ENCODE results near the gene LIF.
"Not testable (repeated sequence)": the region's sequence is repeated elsewhere in the genome, so short reads cannot be mapped to it uniquely, and the experiment has no call there.

The LIF gene

DNA sequence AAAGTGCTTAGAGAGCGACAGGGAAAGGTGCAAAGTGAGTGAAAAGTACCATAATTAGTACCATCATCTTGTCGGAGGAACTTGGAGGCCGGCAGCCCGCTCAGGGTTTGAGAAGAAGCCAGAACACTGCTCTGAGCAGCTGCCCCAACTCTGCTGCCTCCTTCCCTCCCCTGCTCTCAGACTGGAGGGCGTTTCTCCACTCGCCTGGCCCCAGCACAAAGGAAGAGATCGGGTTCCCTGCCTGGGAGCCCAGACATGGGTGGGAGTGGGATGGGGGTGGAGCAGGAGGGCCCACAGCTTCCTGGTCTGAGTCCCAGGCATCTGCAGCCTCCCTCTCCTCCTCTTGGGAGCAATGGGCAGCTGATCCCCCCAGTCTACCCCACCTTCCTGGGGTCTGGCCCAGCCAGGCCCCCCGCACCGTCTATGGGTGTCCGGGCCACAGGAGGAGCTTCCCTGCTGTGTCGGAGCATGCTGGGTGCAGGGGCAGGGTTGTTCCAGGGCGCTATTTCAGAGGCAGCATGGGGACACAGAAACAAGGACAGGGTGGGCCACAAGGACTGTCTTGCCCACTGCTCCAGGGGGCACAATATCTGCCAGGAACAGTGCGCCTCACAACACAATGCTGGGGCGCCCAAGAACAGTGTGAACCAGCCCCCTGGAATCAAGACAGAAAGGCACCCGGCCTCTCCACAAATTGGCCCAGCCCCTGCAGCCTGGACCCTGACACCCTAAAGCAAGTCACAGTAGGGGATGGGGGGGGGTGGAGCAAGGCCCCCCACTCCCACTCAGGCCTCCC is 4.8 kb downstream of the LIF start:
- no peak for DNase-seq

DNA sequence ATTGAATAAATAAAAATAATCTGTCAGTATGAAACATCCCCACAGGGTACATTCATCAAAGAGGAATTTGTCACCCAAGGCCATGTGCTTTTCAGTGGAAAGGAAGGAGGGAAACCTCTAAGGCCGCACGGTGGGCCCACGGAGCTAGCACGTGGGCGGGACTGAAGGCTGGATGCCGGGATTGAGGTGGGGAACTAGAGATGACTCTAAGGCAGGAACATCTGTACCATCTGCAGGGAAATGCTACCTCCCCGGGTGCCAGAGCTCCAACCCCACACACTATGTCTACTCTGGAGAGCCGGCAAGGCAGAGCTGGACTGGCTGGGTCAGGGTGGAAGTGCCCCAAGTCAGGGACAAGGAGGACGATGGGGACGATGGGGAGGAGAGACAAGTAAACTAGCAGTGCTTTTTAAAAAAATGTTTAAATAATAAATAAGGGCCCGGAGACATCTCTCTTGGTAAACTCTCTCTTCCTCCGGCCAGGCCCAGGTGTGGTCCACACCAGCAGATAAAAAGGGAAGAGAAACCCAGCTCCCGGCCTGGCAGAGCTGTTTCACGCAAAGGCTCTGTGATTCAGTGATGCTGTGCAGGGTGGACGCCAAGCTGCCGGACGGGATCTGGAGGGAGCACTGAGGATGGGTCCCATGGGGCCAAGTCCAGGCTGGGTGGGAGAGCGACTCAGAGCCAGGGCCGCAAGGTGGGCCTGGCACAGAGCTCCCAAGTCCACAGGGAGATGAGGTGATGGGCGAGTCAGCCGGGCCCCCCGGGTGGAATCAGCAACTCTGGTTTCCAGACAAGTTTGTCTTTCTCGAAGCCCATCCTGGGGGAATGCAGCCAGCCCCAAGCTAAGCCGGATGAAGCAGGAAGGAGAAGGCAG is 5.8 kb downstream of the LIF start:
- DNase-seq, result no peak

DNA sequence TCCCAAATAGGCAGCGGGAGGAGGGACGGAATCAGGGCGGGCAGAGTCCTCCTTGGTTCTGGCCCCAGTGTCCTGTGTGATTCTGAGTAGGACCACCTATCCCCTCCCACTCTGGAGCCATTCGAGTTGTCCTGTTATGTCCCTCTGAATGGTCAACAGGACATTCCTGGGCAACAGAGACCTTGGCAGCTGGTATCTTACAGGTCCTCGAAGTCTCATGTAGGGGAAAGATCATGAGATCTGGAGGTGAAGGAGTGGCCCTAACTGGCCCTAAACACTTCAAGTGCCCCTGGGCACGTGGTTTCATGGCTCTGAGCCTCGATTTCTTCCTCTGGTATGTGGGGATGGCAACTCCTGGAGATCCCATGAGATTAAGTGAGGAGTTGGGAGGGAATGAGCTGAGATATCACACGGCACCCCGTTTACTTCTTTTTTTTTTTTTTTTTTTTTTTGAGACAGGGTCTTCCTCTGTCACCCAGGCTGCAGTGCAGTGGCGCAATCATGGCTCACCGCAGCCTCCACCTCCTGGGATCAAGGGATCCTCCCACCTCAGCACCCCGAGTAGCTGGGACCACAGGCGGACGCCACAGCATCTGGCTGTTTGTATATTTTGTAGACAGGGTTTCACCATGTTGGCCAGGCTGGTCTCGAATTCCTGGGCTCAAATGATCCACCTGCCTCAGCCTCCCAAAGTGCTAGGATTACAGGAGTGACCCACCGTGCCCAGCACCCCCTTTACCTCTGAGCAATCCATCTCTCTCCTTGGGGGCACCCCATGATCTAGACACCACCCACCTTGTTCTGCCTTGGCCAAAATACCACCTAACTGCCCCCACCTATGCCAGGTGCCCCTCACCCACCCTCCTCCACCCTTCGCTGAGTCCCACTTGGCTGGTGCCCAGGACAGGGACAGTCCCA is 6.8 kb downstream of the LIF start:
- DNase-seq, result no peak

DNA sequence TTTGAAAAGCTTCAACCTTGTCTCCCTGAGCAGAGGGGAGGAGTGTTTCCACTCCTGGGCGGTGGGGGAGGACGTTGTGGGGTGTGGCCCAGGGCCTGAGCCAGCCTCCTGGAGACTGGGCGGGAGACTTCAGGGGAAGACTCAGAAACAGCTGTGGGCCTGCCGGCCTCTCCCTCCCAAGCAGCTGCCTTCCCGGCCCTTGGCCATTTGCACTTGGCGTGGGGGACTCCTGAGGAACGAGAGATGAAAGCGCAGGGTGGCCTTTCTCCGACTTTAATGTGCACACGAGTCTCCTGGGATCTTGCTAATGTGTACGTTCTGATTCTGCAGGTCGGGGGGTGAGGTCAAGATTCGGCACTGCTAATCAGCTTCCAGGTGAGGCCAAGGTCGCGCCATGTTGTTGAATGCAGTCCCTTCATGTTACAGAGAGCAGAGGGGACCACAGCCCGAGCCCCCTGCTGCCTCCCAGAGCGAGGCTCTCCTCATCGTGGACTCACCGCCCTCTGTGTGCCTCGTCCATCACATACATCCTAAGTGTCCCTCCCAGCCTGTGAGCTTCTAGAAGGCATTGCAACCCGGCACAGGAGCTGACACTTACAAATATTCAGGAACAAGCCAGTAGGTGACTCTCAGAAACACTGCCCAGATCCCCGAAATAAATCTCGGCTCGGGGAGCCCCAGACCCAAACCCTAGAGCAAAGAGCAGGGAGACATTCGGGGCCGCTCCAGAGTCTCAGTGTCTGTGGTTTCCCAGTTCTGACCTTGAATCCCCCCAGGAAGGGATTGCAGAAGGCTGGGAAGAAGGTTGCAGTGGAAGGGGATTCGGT is 7.7 kb downstream of the LIF start:
- DNase-seq, result no peak

DNA sequence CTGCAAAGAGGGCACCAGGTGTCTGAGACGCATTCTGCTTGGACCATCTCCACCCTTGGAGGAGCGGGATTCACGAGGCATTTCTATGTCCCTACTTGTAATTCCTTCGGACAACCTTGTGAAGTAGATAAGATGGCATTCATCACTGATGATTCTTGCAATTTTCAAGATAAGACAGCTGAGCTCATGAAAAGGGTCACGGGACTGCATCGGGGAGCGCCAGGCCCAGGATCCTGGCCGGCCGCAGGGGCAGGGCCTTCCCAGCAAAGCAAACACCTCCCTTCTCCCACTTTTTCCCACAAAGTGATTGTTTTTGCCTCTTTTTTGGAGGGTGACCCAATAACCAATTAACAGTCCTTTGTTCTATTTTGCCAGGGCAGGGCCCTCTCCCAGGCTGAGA is 8.4 kb downstream of the LIF start:
- DNase-seq, result no peak

DNA sequence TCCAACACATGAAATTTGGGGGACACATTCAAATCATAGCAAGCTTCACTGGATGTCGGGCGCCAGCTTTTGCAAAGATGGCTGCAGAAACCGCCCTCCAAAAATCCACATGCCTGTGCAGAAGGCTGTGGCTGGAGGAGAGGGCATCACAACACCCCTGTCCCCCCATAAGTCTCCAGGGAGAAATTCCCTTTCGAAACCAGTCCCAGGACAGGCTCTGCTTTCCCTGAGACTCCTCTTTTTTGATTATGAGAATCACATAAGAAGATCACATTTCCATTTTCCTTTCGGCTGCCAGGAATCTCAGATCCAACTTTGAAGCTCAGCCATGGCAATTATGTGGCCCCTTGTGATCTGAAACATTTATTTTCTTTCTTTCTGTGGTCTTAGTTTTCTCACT is 9.7 kb downstream of the LIF start:
- DNase-seq, result no peak

DNA sequence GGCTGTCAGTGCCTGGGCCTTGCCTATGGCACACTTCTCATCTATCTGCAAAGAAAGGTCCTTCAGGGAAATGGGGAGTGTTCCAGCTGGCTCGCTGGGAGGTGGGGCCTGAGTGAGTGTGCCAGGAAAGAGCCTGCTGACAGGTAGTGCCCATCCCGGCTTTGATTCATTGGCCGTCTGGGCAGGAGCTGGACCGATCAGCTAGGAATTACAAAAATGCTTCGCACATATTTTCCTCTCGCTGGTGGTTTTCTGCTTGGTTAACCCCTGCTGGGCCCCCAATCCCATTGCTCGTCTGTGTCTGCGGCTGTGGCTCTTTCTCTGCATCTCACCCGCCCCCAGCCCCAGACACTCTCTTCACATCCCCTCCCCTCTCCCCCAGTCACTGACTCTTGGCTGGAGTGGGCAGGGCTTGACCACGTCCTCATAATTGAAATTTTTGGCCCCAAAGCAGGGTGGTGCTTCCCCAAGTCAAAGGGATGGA is 10.8 kb downstream of the LIF start:
- no peak for DNase-seq

DNA sequence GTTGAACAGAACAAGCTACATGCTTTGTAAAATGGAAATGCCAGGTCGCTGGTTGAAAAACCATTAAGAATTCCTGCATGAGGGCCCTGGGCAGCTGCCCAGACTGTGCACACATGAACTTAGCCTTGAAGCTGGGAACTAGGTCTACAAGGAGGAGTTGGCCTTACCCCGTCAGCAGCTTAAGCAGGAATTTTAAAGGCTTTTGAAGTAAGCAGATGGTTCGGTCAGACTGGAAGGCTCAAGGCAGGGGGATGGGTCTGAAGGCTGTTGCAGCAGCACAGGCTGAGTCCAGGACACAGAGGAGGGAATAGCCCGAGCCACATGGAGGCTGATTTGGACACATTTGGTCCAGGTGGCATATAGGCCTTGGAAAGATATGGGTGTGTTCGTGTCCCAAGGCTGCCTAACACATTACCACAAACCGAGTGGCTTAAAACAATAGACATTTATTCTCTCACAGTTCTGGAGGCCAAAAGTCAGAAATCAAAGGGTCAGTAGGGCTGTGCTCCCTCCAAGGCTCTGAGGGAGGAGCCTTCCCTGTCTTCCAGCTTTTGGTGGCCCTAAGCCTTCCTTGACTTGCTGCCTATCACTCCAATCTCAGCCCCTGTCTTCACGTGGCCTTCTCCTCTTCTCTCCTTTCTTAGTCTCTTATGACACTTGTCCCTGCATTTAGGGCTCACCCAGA is 11.6 kb downstream of the LIF start:
- DNase-seq, result peak in 1 of 2 donors; percentile 5

DNA sequence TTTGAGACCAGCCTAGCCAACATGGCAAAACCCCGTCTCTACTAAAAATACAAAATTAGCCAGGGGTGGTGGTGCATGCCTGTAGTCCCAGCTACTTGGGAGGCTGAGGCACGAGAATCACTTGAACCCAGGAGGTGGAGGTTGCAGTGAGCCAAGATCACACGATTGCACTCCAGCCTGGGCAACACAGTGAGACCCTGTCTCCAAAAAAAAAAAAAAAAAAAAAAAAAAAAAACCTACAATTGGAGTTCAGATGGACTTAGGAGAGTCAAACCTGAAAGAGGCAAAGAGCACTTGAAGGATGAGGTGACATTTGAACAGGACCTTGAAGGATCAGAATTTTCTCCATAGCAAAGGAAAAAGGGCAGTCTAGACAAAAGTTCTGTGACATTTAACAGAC is 12.2 kb downstream of the LIF start:
- DNase-seq, result not testable (repeated sequence)

DNA sequence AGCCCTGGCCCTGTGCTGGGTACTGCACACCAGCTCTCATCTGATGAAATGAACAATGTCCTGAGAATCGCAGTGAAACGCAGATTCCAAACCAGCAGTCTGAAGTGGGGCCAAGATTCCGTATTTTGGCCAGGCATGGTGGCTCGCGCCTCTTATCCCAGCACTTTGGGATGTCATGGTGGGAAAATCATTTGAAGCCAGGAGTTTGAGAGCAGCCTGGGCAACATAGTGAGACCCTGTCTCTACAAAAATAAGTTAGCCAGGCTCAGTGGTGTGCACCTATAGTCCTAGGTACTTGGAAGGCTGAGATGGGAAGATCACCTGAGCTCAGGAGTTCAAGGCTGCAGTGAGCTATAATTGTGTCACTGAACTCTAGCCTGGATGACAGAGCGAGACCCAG is 13.0 kb downstream of the LIF start:
- DNase-seq, result no peak

DNA sequence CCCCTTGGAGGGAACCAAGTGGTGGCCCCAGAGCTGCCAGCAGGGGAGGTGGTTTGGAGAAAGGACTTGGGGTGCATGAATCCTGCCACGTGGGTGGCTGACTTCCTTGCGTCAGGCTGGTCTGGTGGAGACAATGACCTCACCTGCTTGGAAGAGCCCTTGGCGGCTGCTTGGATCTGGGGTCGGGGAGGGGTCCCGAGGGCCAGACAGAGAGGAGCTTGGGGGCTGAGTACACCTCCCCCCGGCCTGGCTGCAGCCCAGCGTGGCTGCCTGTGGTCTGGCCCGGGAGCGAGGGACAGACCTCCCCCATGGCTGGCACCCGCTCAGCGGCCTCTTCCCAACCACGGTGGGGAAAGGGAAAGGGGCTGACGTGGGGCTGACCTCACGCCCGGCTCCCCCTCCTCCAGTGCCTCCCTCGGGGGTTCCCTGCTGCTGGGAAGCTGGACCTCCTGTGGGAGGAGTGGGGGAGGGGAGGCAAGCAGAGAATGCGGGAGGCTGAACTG is 13.8 kb downstream of the LIF start:
- DNase-seq, result no peak

DNA sequence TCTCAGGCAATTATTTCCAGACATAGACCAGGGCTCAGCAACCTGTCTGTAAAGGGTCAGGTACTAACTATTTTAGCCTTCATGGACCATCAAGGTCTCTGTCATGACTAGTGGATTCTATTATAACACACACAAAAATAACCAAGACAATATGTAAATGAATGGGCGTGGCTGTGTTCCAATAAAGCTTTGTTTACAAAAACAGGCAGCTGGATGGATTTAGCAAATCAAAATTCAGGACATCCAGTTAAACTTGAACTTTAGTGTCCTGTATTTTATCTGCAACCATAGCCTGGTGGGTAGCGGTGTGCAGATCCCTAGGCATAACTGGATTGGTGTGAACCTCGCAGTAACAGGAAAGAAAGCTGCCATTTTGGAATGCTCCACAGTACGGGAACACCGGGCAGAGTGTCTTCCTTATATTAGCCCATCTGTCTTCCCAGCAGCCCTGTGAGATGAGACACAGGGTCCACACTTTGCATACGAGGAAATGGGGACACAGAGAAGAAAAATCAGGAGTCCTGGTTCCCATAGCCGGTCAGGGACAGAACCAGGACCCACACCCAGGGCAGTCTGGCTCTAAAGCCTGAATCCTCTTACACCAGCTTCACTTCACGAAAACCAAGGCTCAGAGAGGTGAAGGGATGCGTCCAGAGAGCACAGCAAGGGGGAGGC is 15.6 kb downstream of the LIF start:
- no peak for DNase-seq

DNA sequence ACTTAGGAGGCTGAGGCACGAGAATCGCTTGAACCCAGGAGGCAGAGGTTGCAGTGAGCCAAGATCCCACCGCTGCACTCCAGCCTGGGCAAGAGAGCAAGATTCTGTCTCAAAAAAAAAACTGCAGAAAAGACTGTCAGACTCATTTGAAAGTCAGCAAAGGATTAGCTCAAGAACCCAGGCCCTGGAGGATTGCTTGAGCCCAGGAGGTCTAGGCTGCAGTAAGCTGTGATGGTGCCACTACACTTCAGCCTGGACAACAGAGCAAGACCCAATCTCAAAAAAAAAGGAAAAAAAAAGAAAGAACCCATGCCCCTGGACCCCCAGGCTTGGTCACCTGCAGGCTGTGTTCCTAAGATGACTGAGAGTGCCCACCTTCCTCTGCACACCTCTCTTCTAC is 16.2 kb downstream of the LIF start:
- no peak for DNase-seq

DNA sequence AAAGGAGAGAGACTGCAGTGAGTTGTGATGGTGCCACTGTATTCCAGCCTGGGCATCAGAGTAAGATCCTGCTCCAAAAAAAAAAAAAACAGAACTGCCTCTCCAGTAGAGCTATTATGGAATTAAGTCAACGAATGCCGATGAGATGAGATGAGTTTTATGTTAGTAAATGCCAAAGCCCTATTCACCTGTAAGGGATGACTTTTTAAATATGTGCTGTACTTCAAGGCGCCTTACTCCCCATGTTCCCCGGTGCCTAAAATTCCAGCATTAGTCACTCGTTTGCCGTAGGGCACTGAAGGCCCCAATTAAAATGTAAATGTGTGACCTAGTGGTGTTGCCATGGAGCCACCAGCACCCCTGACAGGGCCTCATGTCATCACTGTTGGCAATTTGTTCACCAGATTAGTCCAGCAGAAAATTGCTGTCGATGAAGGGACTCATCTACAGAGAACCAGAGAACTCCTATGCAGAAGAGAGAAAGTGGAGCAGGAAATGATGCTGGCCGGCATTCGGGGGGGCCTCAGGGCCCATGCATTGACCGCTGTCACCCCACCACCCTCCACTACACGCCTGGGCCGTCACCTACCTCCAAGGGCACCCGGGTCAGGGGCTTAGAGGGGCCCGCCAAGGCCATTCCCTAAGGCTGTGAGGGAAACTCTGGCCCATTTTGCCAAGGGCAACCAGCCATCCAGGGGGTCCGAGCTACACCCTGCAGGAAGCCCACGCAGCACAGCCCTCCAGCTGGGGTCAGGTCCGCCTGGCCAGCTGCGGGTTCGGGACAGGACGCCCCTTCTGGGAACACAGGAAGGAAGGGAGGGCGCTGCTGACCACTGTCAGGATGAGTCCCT is 17.8 kb downstream of the LIF start:
- no peak for DNase-seq

DNA sequence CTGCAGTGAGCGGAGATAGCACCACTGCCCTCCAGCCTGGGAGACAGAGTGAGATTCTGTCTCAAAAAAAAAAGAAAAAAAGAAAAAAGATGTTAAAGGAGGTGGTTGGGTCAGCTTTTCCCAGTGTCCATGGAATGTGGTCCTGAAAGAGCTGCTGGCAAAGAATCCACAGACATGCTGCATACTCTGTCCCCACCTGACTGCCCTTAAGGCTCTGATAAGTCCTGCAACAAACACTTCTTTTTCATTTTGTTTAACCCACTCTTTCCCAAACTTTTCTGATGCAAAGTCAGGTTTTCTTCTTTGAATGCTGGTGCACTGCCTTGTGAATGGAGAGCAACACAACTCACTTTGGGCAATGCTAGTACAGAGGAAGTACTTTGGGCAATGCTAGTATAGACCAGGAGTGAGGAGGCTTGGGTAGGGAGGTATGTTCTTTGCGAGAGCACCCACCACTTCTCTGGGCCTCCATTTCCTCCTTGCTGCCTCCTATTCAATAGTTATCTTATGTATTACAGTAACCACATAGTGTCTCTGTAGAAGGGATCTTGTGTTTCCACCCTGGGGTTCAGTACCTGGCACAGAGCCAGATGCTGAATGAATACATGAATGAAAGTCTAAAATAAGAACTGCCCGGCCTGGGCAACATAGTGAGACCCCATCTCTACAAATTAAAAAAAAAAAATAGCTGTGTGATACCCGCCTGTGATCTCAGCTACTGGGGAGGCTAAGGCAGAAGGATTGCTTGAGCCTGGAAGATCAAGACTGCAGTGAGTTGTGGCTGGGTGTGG is 18.9 kb downstream of the LIF start:
- DNase-seq, result no peak

DNA sequence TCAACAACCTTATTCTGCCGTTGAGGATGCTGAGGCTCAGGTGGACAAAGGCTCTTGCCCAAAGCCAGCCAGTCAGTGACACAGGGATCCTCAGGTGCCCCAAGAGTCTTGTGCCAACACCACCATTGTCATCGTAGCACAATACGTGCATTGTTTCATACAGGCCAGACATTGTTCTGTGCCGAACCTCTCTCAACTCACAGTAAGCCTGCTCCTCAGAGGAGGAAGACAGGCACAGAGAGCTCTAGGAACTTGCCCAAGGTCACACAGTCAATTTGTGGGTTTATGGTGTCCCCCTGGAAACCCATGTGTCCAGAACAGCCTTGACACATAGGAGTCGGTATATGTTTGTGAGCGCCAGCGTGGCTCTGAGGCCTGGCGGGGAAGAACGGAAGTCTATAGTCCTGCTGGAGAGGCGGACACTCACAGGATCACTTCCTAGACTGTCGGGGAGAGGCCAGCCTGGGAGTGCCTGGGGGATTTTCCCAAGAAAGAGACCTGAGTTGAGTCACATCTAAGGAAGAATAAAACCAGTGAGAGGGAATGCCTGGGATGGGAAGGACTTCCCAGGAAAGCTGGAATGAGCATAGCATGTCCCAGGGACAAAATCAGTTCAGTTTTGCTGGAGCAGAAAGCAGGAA is 20.2 kb downstream of the LIF start:
- DNase-seq, result no peak

DNA sequence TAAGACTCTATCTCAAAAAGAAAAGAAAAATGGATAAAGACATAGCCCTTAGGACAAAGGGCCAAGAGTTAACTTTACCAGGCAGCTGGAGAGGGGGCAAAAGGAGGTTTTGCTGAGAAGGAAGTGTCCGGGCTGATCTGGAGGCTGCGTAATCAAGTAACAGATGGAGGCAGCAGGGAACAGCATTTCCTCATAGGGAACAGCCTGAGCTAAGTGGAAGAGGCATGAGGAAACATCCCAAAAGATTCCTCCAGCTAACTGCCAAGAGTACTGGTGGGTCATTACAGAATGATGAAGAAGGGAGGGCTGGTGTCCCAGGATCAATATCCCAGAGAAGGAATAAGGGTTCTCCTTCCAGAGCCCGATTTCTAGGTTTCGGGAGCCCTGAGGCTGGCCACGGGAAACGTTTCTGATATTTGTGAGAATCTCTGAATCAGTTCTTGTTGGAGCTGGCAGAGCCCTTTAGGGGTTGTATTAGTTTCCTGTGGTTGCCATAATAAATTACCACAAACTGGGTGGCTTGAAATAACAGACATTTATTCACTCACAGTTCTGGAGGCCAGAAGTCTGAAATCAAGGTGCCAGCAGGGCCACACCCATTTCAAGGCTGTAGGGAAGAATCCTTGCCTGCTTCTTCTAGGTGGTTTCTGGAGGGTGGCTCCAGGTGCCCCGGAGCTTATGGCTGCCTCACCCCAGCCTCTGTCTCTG is 21.2 kb downstream of the LIF start:
- DNase-seq, result no peak
